Measurements from ENCODE around the gene CFAP46.

The CFAP46 gene

GRCh38 chr10:132970641-132971438, 28.5 kb upstream of the CFAP46 start:
- Histone ChIP-seq H2BK120ac (ENCODE audit: low read depth, low read length) (peak overlapping the region; percentile 83), H2BK12ac (ENCODE audit: low read length) (peak overlapping the region; percentile 67), H2BK5ac (ENCODE audit: low read length) (peak overlapping the region; percentile 43), H3K4me3 (ENCODE audit: low read length in 2 of 2) (no peak overlapping the region), H2AFZ (ENCODE audit: low read length) (no peak overlapping the region), H4K8ac (ENCODE audit: low read depth, low read length) (no peak overlapping the region), H3K18ac (ENCODE audit: low read length) (peak overlapping the region; percentile 72), H3K27me3 (ENCODE audit: control insufficient read depth in 3 of 3, insufficient read depth in 3 of 3, low read depth in 1 of 3, low read length in 3 of 3) (peaks cover 0 to 80% (median 1%) of the 10 kb centered on the region in 3 experiments), H4K91ac (ENCODE audit: low read depth, low read length, poor library complexity) (no peak overlapping the region), H3K27ac (replicated peaks; ENCODE audit: low read length) (no peak overlapping the region), H2BK15ac (ENCODE audit: low read length) (peak overlapping the region; percentile 60), H3K14ac (ENCODE audit: low read length) (peak overlapping the region; percentile 43), H3K36me3 (replicated peaks in 1 of 2; ENCODE audit: control insufficient read depth in 2 of 2, insufficient read depth in 2 of 2, low read length in 2 of 2) (no peaks in the 10 kb centered on the region), H3K9ac (ENCODE audit: low read depth, low read length, poor library complexity) (peak overlapping the region; percentile 80), H3K4me1 (ENCODE audit: control insufficient read depth in 2 of 2, insufficient read depth in 1 of 2, low read depth in 1 of 2, low read length in 2 of 2) (peaks cover 0 to 16% of the 10 kb centered on the region in 2 donors), H3K79me1 (ENCODE audit: low read depth, low read length) (no peaks in the 10 kb centered on the region), H3K4me2 (ENCODE audit: insufficient read depth, low read length, poor library complexity, severe bottlenecking) (no peak overlapping the region), H2AK5ac (ENCODE audit: low read depth, low read length) (peak overlapping the region; percentile 94), H3K23ac (ENCODE audit: low read depth, low read length, poor library complexity) (no peak overlapping the region), H3K9me3 (replicated peaks in 1 of 2; ENCODE audit: control insufficient read depth in 2 of 2, insufficient read depth in 1 of 2, low read depth in 1 of 2, low read length in 2 of 2) (peaks cover 7 to 9% of the 10 kb centered on the region in 2 donors), H3K4ac (ENCODE audit: low read length) (peak overlapping the region; percentile 57)
- DNase-seq (ENCODE audit: low spot score): no peak
- WGBS, 2 donors (ENCODE audit: extremely low coverage in 2 of 2, insufficient read length in 2 of 2, insufficient replicate concordance in 1 of 2): no CpG with 5 or more reads among the region's 22 CpGs

- no peak overlapping the region for H4K8ac ChIP-seq (ENCODE audit: low read depth, low read length)
- H3K4me1 ChIP-seq (ENCODE audit: control insufficient read depth in 2 of 2, insufficient read depth in 1 of 2, low read depth in 1 of 2, low read length in 2 of 2): peaks cover 0 to 8% of the 10 kb centered on the region in 2 donors
- H3K23ac ChIP-seq (ENCODE audit: low read depth, low read length, poor library complexity): no peak overlapping the region
- no peak overlapping the region for H2AFZ ChIP-seq (ENCODE audit: low read length)
- H3K18ac ChIP-seq (ENCODE audit: low read length): no peak overlapping the region
- H4K91ac ChIP-seq (ENCODE audit: low read depth, low read length, poor library complexity): no peak overlapping the region
- no peak overlapping the region for H3K4me3 ChIP-seq (ENCODE audit: low read length in 2 of 2)
- no peaks in the 10 kb centered on the region for H3K79me1 ChIP-seq (ENCODE audit: low read depth, low read length)
- no peak overlapping the region for H3K4me2 ChIP-seq (ENCODE audit: insufficient read depth, low read length, poor library complexity, severe bottlenecking)
- no CpG with 5 or more reads among the region's 11 CpGs for WGBS, 2 donors (ENCODE audit: extremely low coverage in 2 of 2, insufficient read length in 2 of 2, insufficient replicate concordance in 1 of 2)
- peaks cover 7 to 9% of the 10 kb centered on the region in 2 donors for H3K9me3 ChIP-seq (replicated peaks in 1 of 2; ENCODE audit: control insufficient read depth in 2 of 2, insufficient read depth in 1 of 2, low read depth in 1 of 2, low read length in 2 of 2)
- no peak overlapping the region for H2BK120ac ChIP-seq (ENCODE audit: low read depth, low read length)
- DNase-seq (ENCODE audit: low spot score): no peak
- no peak overlapping the region for H2BK12ac ChIP-seq (ENCODE audit: low read length)
- H3K4ac ChIP-seq (ENCODE audit: low read length): no peak overlapping the region
- H3K9ac ChIP-seq (ENCODE audit: low read depth, low read length, poor library complexity): no peak overlapping the region
- H3K14ac ChIP-seq (ENCODE audit: low read length): no peak overlapping the region
- no peak overlapping the region for H2BK5ac ChIP-seq (ENCODE audit: low read length)
- H3K27me3 ChIP-seq (ENCODE audit: control insufficient read depth in 3 of 3, insufficient read depth in 3 of 3, low read depth in 1 of 3, low read length in 3 of 3): peaks cover 0 to 62% (median 6%) of the 10 kb centered on the region in 3 experiments
- no peak overlapping the region for H2AK5ac ChIP-seq (ENCODE audit: low read depth, low read length)
- H3K36me3 ChIP-seq (replicated peaks in 1 of 2; ENCODE audit: control insufficient read depth in 2 of 2, insufficient read depth in 2 of 2, low read length in 2 of 2): no peaks in the 10 kb centered on the region
- no peak overlapping the region for H3K27ac ChIP-seq (replicated peaks; ENCODE audit: low read length)
- no peak overlapping the region for H2BK15ac ChIP-seq (ENCODE audit: low read length)
Observed at GRCh38 chr10:132967540-132967939, 25.2 kb upstream of the CFAP46 start.

GRCh38 chr10:132965411-132966057, 23.2 kb upstream of the CFAP46 start:
- Histone ChIP-seq H2BK12ac (ENCODE audit: low read length) (no peak overlapping the region), H2AFZ (ENCODE audit: low read length) (no peak overlapping the region), H3K4ac (ENCODE audit: low read length) (no peak overlapping the region), H4K8ac (ENCODE audit: low read depth, low read length) (no peak overlapping the region), H3K23ac (ENCODE audit: low read depth, low read length, poor library complexity) (no peak overlapping the region), H3K4me1 (ENCODE audit: control insufficient read depth in 2 of 2, insufficient read depth in 1 of 2, low read depth in 1 of 2, low read length in 2 of 2) (peaks cover 5 to 8% of the 10 kb centered on the region in 2 donors), H3K14ac (ENCODE audit: low read length) (no peak overlapping the region), H2BK120ac (ENCODE audit: low read depth, low read length) (no peak overlapping the region), H3K9ac (ENCODE audit: low read depth, low read length, poor library complexity) (no peak overlapping the region), H2AK5ac (ENCODE audit: low read depth, low read length) (no peak overlapping the region), H4K91ac (ENCODE audit: low read depth, low read length, poor library complexity) (no peak overlapping the region), H3K36me3 (replicated peaks in 1 of 2; ENCODE audit: control insufficient read depth in 2 of 2, insufficient read depth in 2 of 2, low read length in 2 of 2) (no peaks in the 10 kb centered on the region), H3K4me3 (ENCODE audit: low read length in 2 of 2) (no peak overlapping the region), H3K27me3 (ENCODE audit: control insufficient read depth in 3 of 3, insufficient read depth in 3 of 3, low read depth in 1 of 3, low read length in 3 of 3) (peaks cover 0 to 48% (median 4%) of the 10 kb centered on the region in 3 experiments), H3K27ac (replicated peaks; ENCODE audit: low read length) (no peak overlapping the region), H3K4me2 (ENCODE audit: insufficient read depth, low read length, poor library complexity, severe bottlenecking) (no peak overlapping the region), H2BK5ac (ENCODE audit: low read length) (no peak overlapping the region), H3K9me3 (replicated peaks in 1 of 2; ENCODE audit: control insufficient read depth in 2 of 2, insufficient read depth in 1 of 2, low read depth in 1 of 2, low read length in 2 of 2) (peaks cover 1 to 5% of the 10 kb centered on the region in 2 donors), H3K79me1 (ENCODE audit: low read depth, low read length) (no peaks in the 10 kb centered on the region), H2BK15ac (ENCODE audit: low read length) (no peak overlapping the region), H3K18ac (ENCODE audit: low read length) (no peak overlapping the region)
- DNase-seq (ENCODE audit: low spot score): no peak
- WGBS, 2 donors (ENCODE audit: extremely low coverage in 2 of 2, insufficient read length in 2 of 2, insufficient replicate concordance in 1 of 2): 100% methylated on average over 4 of the region's 26 CpGs; no CpG with 5 or more reads in 1 of the 2 donors

All from neuronal stem cell (in vitro differentiated cells).